ES-I3 (cell line): ENCODE results near the gene RIT1.
"Not testable (repeated sequence)": the region's sequence is repeated elsewhere in the genome, so short reads cannot be mapped to it uniquely, and the experiment has no call there.

Source experiments
- H3K36me3 ChIP-seq: 2 replicates; pipeline ENCODE4 v1.6.1; 2013; ENCODE audit warnings: mild to moderate bottlenecking, low read length, control low read depth, moderate library complexity; ENCODE audit not compliant: insufficient read depth
- H3K4me1 ChIP-seq: 2 replicates; pipeline ENCODE4 v1.6.1; 2013; ENCODE audit warnings: mild to moderate bottlenecking, control low read depth, low read length; ENCODE audit not compliant: insufficient read depth
- H3K9ac ChIP-seq: 2 replicates; pipeline ENCODE4 v1.6.1; 2013; ENCODE audit warnings: low read depth, mild to moderate bottlenecking, low read length, moderate library complexity
- H3K9me3 ChIP-seq: 2 replicates; pipeline ENCODE4 v1.6.1; 2013; ENCODE audit warnings: mild to moderate bottlenecking, low read length, moderate library complexity; ENCODE audit not compliant: control insufficient read depth, insufficient read depth

RIT1 gene

GRCh38 chr1:155940993-155941844 is 30.1 kb upstream of the RIT1 start, which contains the start of gene RXFP4:
TSS of gene RXFP4 (plus strand) at chr1:155941638. CDS start at chr1:155941710, 72 bp downstream.
- H3K9ac ChIP-seq, result no peak within 1 kb of the TSS; the same call in 1 of the 2 replicates
- no peaks in the 10 kb centered on the region for H3K9me3 ChIP-seq
- no peaks in the 10 kb centered on the region for H3K36me3 ChIP-seq
- peaks cover 13% of the 10 kb centered on the region for H3K4me1 ChIP-seq

- Histone ChIP-seq H3K9me3 (no peaks in the 10 kb centered on the region), H3K4me1 (peaks cover 10% of the 10 kb centered on the region), H3K9ac (no peak overlapping the region; the same call in 1 of the 2 replicates), H3K36me3 (no peaks in the 10 kb centered on the region)
Measured at GRCh38 chr1:155940482-155940992, 29.4 kb upstream of the RIT1 start.

- Histone ChIP-seq H3K9ac (no peak overlapping the region), H3K9me3 (no peaks in the 10 kb centered on the region), H3K36me3 (peaks cover 2% of the 10 kb centered on the region; the same call in 1 of the 2 replicates), H3K4me1 (peaks cover 10% of the 10 kb centered on the region)
Measured at GRCh38 chr1:155938220-155938627, 27.1 kb upstream of the RIT1 start.

GRCh38 chr1:155934936-155935590 is 23.9 kb upstream of the RIT1 start:
- Histone ChIP-seq H3K36me3 (peaks cover 23% of the 10 kb centered on the region), H3K9ac (peak overlapping the region; percentile 93), H3K4me1 (peaks cover 14% of the 10 kb centered on the region), H3K9me3 (no peaks in the 10 kb centered on the region)

GRCh38 chr1:155934097-155934935 is 23.2 kb upstream of the RIT1 start, which contains the start of gene KHDC4:
TSS of gene KHDC4 (minus strand) at chr1:155934413. CDS start at chr1:155934373, 40 bp downstream.
- peaks cover 14% of the 10 kb centered on the region for H3K4me1 ChIP-seq
- peak within 1 kb of the TSS; percentile 93 for H3K9ac ChIP-seq
- H3K9me3 ChIP-seq, result no peaks in the 10 kb centered on the region
- peaks cover 26% of the 10 kb centered on the region for H3K36me3 ChIP-seq

- H3K36me3 ChIP-seq, result peaks cover 30% of the 10 kb centered on the region
- no peaks in the 10 kb centered on the region for H3K9me3 ChIP-seq
- H3K9ac ChIP-seq, result peak overlapping the region; percentile 93
- H3K4me1 ChIP-seq, result peaks cover 14% of the 10 kb centered on the region
Measured at GRCh38 chr1:155933591-155934096, 22.5 kb upstream of the RIT1 start.

GRCh38 chr1:155932487-155932886 is 21.3 kb upstream of the RIT1 start:
- Histone ChIP-seq H3K9ac (0 out of 2 replicates have a peak overlapping the region, but pooled peaks have one; percentile 14), H3K9me3 (no peaks in the 10 kb centered on the region), H3K4me1 (peaks cover 14% of the 10 kb centered on the region), H3K36me3 (peaks cover 34% of the 10 kb centered on the region)

GRCh38 chr1:155932081-155932480 is 20.9 kb upstream of the RIT1 start:
- no peaks in the 10 kb centered on the region for H3K9me3 ChIP-seq
- peaks cover 14% of the 10 kb centered on the region for H3K4me1 ChIP-seq
- H3K36me3 ChIP-seq, result peaks cover 37% of the 10 kb centered on the region
- H3K9ac ChIP-seq, result peak overlapping the region; percentile 14; the same call in 1 of the 2 replicates

- H3K36me3 ChIP-seq, result peaks cover 43% of the 10 kb centered on the region
- no peak overlapping the region; the same call in 1 of the 2 replicates for H3K9ac ChIP-seq
- no peaks in the 10 kb centered on the region for H3K9me3 ChIP-seq
- peaks cover 14% of the 10 kb centered on the region for H3K4me1 ChIP-seq
Measured at GRCh38 chr1:155931332-155932038, 20.3 kb upstream of the RIT1 start.

GRCh38 chr1:155930725-155931124 is 19.6 kb upstream of the RIT1 start:
- H3K9ac ChIP-seq, H3K9me3 ChIP-seq: not testable (repeated sequence)
- peaks cover 51% of the 10 kb centered on the region for H3K36me3 ChIP-seq
- H3K4me1 ChIP-seq, result peaks cover 14% of the 10 kb centered on the region

GRCh38 chr1:155929057-155929456 is 17.9 kb upstream of the RIT1 start:
- no peak overlapping the region for H3K9ac ChIP-seq
- peaks cover 14% of the 10 kb centered on the region for H3K4me1 ChIP-seq
- H3K36me3 ChIP-seq, result peaks cover 57% of the 10 kb centered on the region

GRCh38 chr1:155925506-155925905 is 14.4 kb upstream of the RIT1 start:
- no peak overlapping the region for H3K9ac ChIP-seq
- no peaks in the 10 kb centered on the region for H3K9me3 ChIP-seq
- no peaks in the 10 kb centered on the region for H3K4me1 ChIP-seq
- H3K36me3 ChIP-seq, result peaks cover 67% of the 10 kb centered on the region

More at GRCh38 chr1:155929057-155929456, 17.9 kb upstream of the RIT1 start:
- H3K9me3 ChIP-seq, result no peaks in the 10 kb centered on the region

- Histone ChIP-seq H3K36me3 (peaks cover 70% of the 10 kb centered on the region), H3K9me3 (no peaks in the 10 kb centered on the region), H3K4me1 (no peaks in the 10 kb centered on the region), H3K9ac (no peak overlapping the region)
Measured at GRCh38 chr1:155920717-155921116, 9.6 kb upstream of the RIT1 start.
